Stimulated activated CD8-positive, alpha-beta memory T cell treated with anti-CD3 and anti-CD28 coated beads, Interleukin-12 subunit alpha, Interleukin-12 subunit beta, amount 100 ng/mL, for 4 hours (primary cell): Measurements from ENCODE around the gene SLC16A11.
"Not testable (repeated sequence)": the region's sequence is repeated elsewhere in the genome, so short reads cannot be mapped to it uniquely, and the experiment has no call there.

Source experiments
- DNase-seq: peaks from one replicate; pipeline ENCODE4 v3.0.0-alpha.2; 2020; ENCODE audit warnings: low read depth

Gene SLC16A11

DNA sequence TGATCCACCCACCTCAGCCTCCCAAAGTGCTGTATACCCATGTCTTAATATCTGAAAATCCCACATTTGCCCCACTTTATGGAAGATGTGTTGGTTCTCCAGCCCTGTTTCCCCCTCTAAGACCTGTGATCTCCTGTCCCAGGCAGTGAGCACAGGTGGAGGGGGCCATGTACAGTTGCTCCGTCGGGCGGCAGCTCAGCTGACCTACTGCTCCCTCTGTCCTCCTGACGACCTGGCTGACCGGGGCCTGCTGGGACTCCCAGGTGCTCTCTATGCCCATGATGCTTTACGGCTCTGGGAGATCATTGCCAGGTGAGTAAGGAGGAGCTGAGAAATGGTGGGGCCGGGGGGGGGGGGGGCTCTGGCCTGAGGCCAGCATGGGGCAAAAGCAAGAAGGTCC, 38.2 kb downstream of the SLC16A11 start:
- no peak for DNase-seq

DNA sequence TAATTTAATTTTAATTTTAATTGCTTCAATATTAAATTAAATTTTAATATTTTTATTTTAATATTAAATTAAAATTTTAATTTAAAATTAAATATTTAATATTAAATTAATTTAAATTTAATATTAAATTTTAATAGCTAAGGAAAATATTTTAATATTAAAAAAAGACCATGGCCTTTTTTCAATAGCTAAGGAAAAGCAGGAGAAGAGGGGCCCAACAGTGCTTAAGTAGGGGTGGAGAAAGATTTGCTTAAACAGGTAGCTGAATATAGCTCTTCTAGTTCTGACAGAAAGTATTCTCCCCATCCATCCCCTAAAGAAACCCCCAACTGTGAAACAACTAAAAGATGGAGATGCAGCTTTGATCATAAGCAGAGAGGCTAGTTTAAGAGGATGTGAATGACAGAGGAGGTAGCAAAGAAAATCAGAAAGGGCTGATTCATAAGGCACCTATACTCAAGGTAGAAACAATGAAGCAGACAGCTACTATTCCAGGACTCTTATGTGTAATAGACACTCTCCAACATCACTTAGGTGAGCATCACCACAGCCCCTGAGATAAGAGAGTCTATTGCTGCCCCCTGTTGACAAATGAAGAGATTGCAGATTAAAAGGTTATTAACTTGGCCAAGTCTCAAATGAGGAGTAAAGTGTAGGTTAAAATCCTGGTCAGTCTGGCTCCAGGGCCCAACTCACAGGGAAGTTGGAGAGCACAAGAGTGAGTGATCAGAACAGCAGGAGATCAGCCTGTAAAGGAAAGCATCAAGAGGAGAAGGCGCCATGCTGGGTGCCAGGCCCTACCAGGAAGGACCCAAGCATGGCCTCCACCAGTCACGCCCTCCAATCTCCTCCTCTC, 39.3 kb downstream of the SLC16A11 start:
- no peak for DNase-seq

DNA sequence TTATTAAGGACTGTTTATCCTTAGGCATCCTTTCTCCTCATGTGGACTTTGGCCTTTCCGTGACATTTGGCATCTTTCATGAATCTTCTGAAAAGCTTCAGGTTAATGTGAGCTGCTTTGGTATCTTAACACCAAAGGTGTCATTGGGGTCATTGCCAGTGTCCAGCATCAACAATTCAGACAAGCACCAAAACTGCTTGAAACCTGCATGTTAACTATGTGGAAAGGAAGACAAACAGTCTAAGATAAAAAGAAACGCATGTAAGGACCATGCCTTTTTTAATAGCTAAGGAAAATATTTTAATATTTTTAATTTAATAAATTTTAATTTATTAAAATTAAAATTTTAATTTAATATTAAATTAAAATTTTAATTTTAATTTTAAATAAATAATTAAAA, 40.1 kb downstream of the SLC16A11 start:
- DNase-seq: no peak

DNA sequence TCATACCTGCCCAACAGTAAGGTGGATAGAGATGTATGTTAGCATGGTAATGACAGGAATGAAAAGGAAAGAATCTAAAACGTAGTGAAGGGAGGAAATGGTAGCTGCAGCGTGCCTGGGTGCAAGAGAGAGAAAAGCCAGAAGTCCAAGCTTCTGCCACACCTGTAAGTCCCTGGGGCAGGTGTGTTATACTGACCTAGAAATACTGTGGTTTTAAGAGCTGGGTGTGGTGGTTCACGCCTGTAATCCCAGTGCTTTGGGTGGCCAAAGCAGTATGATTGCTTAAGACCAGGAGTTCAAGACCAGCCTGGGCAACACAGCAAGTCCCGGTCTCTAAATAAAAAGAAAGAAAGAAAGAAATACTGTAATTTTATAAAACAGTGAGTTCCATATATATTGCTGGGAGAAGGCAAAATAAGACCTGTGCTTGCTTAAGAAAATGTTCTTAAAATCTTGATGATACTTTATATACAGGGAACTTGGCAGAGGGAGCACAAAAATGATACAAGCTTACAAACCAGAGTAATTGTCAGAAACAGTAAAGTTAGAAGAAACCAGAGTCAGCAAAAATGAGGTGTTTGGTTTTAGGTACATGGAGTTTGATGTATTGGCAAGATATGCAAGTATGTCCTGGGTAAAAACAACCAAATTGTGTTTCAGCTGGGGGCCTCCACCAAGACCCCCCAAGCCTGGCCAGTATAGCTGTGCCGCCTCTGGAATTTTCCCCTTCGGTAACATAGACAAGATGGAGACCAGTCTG, 41.4 kb downstream of the SLC16A11 start:
- no peak for DNase-seq

DNA sequence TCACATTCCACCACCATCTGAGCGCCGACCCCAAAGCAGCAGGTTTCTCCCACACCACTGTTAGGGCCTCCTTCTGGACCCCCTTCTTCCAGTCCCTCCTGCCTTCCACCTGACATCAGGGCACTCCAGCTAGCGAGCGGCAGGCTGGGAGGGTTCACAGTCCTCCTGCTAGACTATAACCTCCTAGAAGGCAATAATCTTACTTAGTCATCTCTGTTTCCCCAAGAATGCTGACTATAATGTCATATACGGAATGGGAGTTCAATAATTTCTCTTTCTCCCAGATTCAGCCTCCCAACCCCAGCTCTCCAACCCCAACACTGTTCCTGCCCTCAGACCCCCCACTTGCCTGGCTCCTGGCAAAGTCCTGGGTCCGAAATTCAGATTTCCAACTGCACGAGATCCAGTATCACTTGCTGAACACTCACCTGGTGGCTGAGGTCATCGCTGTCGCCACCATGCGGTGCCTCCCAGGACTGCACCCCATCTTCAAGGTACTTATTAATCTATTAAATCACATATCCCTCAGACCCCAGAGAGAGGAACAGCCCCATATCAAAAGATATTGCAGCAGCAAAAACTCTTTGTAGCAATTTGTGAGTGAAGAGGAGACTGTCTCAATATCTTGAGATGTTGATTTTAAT, 42.5 kb downstream of the SLC16A11 start:
- no peak for DNase-seq

DNA sequence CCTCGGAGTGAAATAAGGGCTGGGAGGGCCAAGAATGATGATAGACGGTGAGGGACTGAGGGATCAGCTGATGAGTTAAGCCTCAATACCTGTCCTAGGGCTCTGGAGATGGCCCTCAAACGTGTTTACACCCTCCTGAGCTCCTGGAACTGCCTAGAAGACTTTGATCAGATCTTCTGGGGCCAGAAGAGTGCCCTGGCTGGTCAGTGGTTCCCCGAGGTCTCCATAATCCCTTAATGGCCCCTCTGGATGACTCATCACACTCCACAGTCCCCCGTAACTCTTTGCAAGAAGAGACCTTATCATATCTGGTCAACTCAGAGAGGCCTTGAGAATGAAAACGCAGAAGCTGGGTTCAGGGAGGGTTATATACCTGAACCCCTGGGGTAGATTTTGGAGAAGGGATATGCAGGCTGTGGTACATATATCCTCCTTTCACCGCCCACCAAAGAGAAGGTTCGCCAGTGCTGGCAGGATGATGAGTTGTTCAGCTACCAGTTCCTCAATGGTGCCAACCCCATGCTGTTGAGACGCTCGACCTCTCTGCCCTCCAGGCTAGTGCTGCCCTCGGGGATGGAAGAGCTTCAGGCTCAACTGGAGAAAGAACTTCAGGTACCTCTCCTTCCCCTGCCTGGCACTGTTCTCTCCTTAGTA, 44.9 kb downstream of the SLC16A11 start:
- no peak for DNase-seq

DNA sequence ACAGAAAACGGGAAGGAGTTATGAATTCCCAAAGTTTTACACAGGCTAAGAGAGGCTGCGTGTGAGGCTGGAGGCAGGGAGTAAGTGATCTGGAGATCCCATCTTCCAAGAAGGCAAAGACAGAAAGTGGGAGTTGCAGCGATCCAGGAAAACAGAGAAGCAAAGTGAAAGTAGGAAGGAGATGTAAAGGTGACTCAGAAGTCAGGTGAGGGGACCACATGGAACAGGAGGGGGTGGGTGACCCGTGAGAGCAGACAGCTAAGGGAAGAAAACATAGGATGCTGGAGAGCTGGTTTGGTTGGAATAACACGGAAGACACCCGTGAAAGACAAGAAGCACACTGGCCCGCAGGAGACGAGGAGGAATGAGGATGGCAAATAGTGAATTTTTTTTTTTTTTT, 46.7 kb downstream of the SLC16A11 start:
- DNase-seq: no peak

DNA sequence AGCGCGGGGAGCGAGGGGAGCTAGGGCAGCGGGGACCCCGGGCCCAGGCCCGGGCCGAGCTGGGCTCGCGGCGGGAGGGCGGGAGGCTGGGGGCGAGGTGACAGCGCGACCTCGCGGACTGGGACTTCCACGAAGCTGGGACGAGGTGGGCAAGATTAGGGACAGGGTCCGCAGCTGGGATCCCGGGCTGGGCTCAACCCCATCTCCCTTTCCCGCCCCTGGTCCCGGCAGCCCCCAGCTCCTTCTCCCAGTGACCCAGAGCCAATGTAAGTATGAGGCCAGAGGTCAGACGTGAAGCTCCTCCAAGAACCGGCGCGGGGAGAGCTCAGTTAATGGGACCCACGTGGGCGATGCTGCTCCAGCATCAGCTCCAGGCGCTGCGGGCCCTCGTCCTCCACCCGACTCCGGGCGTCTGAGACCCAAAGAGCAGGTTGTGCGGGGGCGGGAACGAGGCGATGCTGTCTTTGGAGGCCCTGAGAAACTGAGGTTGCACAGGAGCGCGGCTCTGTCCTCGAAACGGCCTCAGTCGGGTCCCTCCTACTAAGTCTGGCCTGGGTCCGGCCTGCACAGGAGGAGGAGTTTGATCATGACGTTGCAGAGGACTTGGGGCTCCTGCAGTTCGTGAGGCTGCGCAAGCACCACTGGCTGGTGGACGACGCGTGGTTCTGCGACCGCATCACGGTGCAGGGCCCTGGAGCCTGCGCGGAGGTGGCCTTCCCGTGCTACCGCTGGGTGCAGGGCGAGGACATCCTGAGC, 47.5 kb downstream of the SLC16A11 start:
- DNase-seq: no peak

DNA sequence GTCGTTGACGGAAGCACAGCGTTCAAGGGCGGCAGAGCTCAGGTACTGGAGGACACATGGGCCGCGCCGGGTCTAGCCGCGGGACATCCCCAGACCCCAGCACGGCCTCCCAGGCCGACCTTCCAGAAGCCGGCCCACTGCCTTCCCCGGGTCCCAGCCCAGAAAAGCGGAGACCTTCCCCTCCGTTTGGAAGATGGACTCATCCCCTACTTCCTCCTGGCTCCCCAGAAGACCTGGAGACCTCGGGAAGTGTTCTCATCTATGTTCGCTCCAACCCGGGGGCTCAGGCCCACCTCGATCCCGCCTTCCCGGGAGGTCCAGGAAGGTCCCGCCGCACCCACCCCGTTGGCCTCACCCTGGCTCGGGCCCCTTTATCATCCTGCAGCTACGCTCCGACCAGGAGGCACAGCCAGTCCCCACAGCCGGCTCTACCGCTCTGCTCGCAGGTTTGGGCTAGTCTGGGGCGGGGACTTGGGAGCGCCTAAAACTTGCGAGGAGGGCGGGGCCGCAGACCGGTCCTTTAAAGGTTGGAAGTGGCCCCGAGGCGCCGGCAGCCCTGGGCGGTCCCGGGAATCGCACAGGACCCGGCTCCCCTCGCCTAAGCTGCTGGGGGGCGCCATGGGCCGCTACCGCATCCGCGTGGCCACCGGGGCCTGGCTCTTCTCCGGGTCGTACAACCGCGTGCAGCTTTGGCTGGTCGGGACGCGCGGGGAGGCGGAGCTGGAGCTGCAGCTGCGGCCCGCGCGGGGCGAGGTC, 48.2 kb downstream of the SLC16A11 start, which contains the start of gene ALOX12:
TSS of gene ALOX12 (plus strand) at position 550 of the 756 bp plus-strand sequence. CDS start at position 619, 69 bp downstream.
- DNase-seq: no peak

DNA sequence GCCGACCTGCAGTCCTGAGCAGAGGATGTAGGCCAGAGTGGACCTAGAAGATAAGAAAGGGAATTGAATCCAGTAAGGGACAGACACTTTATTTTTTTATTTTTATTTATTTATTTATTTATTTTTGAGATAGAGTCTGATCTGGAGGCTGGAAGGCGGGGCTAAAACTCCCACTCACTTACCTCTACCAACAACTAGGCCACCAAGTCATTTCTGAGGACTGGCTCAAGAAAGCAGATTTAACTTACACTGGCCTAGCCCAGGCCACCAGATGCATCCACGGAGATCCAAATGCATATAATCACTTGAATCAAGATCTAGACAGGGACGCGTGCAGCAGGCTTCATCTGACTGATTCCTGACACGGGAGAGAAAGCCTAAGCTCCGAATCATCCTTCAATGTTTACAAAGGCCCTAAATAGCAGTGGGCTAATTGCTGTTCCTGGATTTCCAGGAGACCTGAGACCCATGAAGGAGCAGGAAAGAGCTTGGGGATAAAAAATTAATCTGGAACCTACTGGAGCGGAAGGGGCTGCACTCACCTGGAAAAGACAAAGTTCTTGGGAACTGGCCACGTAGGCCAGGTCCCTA, 49.1 kb downstream of the SLC16A11 start:
- DNase-seq: no peak

DNA sequence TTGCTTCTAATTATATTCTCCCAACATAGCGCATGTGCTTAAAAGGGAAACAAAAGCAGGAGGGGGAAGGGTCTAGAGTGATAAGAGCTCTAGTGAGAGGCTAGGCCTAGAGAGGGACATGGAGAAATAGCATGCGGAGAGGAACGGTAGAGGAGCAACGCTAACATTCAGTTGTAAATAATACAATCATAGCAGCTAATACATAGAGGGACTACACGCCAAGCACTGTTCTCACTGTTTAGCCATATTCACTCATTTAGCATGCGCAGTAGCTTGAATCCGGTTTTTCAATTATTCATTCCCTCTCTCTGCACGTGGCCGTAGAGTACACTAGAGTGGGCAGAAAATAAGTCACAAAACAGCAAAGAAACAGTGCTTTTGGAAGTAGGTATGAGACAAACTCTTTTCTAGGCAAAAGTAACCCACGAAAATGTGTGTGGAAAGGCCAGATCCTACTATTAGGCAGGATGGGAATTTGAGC, 49.7 kb downstream of the SLC16A11 start:
- no peak for DNase-seq

DNA sequence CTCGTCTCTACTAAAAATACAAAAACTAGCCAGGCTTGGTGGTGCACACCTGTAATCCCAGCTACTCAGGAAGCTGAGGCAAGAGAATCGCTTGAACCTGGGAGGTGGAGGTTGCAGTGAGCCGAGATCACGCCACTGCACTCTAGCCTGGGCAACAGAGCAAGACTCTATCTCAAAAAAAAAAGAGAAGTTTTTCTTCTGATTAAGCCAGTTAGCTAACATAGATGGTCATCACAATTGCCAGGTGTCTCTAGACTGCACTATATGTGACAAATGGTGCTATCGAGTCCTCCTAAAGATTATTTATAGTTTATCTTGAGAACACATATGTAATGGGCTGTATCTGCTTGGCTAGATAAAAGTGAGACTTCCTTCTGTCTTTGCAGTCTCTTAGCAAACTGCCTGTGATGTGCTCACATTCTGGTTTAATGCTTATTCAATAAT, 50.3 kb downstream of the SLC16A11 start:
- DNase-seq: not testable (repeated sequence)
